DND-41 (cell line): ENCODE data around the gene MRPL33.

Source experiments
- EZH2 ChIP-seq: IDR thresholded peaks from 3 replicates; pipeline ENCODE4 v1.6.1; 2012; ENCODE audit warnings: borderline replicate concordance, low read depth, mild to moderate bottlenecking, moderate library complexity, low read length, inconsistent platforms; ENCODE audit not compliant: severe bottlenecking
- TF ChIP-seq, protein P1 (sequence below): IDR thresholded peaks from 2 replicates; pipeline ENCODE4 v1.5.1; 2012; ENCODE audit warnings: borderline replicate concordance, low read length, moderate library complexity, mild to moderate bottlenecking; ENCODE audit not compliant: poor library complexity, severe bottlenecking; ENCODE audit errors: extremely low read depth

DNA sequence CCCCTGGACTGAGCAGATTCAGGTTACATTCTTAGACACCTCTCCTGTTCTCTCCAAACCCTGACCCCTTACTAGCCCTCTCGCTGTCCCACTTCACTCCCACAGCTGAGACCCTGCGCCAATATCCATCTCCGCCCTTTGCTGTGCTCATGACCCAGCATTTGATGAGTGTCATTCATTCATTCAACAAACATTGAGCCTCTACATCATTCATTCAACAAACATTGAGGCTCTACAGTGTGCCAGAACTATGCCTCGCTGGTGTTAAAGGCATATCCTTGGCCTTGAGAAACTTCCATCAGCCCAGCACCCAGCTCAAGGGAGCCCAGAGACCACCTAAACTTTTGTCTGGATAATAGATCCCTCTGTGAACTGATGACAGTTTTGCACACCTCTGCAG, 41.9 kb upstream of the MRPL33 start:
- no peak for TF ChIP-seq EZH2
- TF ChIP-seq, protein P1, sequence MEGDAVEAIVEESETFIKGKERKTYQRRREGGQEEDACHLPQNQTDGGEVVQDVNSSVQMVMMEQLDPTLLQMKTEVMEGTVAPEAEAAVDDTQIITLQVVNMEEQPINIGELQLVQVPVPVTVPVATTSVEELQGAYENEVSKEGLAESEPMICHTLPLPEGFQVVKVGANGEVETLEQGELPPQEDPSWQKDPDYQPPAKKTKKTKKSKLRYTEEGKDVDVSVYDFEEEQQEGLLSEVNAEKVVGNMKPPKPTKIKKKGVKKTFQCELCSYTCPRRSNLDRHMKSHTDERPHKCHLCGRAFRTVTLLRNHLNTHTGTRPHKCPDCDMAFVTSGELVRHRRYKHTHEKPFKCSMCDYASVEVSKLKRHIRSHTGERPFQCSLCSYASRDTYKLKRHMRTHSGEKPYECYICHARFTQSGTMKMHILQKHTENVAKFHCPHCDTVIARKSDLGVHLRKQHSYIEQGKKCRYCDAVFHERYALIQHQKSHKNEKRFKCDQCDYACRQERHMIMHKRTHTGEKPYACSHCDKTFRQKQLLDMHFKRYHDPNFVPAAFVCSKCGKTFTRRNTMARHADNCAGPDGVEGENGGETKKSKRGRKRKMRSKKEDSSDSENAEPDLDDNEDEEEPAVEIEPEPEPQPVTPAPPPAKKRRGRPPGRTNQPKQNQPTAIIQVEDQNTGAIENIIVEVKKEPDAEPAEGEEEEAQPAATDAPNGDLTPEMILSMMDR, result no peak
